ENCODE measurements around the gene KIFBP. TPM values are rescaled to one million over a fixed set of nuclear protein-coding genes. Genes with fewer than 3 reads are reported as not detected.
"Not testable (repeated sequence)": the region's sequence is repeated elsewhere in the genome, so short reads cannot be mapped to it uniquely, and the experiment has no call there.

KIFBP gene, protein sequence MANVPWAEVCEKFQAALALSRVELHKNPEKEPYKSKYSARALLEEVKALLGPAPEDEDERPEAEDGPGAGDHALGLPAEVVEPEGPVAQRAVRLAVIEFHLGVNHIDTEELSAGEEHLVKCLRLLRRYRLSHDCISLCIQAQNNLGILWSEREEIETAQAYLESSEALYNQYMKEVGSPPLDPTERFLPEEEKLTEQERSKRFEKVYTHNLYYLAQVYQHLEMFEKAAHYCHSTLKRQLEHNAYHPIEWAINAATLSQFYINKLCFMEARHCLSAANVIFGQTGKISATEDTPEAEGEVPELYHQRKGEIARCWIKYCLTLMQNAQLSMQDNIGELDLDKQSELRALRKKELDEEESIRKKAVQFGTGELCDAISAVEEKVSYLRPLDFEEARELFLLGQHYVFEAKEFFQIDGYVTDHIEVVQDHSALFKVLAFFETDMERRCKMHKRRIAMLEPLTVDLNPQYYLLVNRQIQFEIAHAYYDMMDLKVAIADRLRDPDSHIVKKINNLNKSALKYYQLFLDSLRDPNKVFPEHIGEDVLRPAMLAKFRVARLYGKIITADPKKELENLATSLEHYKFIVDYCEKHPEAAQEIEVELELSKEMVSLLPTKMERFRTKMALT
- total RNA-seq: 10 to 100 TPM; 21.9 to 23.8 (median 22.9) TPM

- 0% methylated on average over 56 to 62 of the region's 62 CpGs for WGBS, 2 donors
- no peak for TF ChIP-seq POLR2A (IDR thresholded peaks at IDR 0.05)
- TF ChIP-seq, protein P1, sequence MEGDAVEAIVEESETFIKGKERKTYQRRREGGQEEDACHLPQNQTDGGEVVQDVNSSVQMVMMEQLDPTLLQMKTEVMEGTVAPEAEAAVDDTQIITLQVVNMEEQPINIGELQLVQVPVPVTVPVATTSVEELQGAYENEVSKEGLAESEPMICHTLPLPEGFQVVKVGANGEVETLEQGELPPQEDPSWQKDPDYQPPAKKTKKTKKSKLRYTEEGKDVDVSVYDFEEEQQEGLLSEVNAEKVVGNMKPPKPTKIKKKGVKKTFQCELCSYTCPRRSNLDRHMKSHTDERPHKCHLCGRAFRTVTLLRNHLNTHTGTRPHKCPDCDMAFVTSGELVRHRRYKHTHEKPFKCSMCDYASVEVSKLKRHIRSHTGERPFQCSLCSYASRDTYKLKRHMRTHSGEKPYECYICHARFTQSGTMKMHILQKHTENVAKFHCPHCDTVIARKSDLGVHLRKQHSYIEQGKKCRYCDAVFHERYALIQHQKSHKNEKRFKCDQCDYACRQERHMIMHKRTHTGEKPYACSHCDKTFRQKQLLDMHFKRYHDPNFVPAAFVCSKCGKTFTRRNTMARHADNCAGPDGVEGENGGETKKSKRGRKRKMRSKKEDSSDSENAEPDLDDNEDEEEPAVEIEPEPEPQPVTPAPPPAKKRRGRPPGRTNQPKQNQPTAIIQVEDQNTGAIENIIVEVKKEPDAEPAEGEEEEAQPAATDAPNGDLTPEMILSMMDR (IDR thresholded peaks at IDR 0.05): no peak
- intact Hi-C loops (cut with DNase I; ENCODE audit: low total_unique reads): no loop called here
- H3K4me3 ChIP-seq (ENCODE audit: low read depth, poor library complexity, severe bottlenecking): peak within 1 kb of the TSS; percentile 95
- DNase-seq (ENCODE audit: low spot score in 2 of 2): peak; percentile 96 to 98
These were observed at the start of gene KIFBP for GRCh38 chr10:68988530-68989316. KIFBP (plus strand) TSS chr10:68988803; CDS start chr10:68988833, 30 bp downstream.

GRCh38 chr10:68938884-68939283 is 49.7 kb upstream of the KIFBP start:
- DNase-seq (ENCODE audit: low spot score in 2 of 2): no peak
- WGBS, 2 donors: 97% methylated on average over 2 of the region's 2 CpGs
- TF ChIP-seq, protein P1 (IDR thresholded peaks at IDR 0.05): no peak
- no peak for TF ChIP-seq POLR2A (IDR thresholded peaks at IDR 0.05)
- intact Hi-C loops (cut with DNase I; ENCODE audit: low total_unique reads): no loop called here
- no peak overlapping the region for H3K4me3 ChIP-seq (ENCODE audit: low read depth, poor library complexity, severe bottlenecking)

DNA sequence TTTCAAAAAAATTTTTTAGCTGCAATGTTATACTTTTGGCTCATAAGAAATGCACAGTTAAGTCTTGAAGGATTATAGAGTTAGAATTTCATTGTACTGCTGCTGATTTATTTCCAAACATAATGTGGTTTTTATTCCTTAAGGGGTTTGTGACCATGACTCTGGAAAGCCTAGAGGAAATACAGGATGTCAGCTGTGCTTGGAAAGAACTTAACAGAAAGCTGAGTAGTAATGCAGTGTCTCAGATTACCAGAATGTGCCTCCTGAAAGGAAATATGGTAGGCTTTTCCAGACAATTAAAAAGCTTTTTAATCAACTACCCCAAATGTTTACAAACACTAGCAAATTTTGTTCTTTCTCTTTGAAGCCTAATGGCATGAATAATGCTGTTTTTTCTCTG is 47.7 kb upstream of the KIFBP start:
- DNase-seq (ENCODE audit: low spot score in 2 of 2); intact Hi-C loops (cut with DNase I; ENCODE audit: low total_unique reads); H3K4me3 ChIP-seq (ENCODE audit: low read depth, poor library complexity, severe bottlenecking): not testable (repeated sequence)

GRCh38 chr10:68950598-68950997 is 38.0 kb upstream of the KIFBP start:
- DNase-seq (ENCODE audit: low spot score in 2 of 2): no peak
- intact Hi-C loops (cut with DNase I; ENCODE audit: low total_unique reads): no loop called here
- 91 to 93% methylated on average over 3 of the region's 3 CpGs for WGBS, 2 donors
- no peak for TF ChIP-seq POLR2A (IDR thresholded peaks at IDR 0.05)
- TF ChIP-seq, protein P1 (IDR thresholded peaks at IDR 0.05): no peak
- H3K4me3 ChIP-seq (ENCODE audit: low read depth, poor library complexity, severe bottlenecking): no peak overlapping the region

DNA sequence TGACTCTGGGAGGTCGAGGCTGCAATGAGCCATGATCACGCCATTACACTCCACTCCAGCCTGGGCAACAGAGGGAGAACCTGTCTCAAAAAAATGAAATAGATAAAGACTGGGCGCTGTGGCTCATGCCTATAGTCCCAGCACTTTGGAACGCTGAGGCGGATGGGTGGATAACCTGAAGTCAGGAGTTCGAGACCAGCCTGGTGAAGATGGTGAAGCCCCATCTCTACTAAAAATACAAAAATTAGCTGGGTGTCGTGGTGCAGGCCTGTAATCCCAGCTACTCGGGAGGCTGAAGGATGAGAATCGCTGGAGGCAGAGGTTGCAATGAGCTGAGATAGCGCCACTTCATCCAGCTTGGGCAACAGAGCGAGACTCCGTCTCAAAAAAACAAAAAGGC is 33.7 kb upstream of the KIFBP start:
- intact Hi-C loops (cut with DNase I; ENCODE audit: low total_unique reads): no loop called here
- no peak overlapping the region for H3K4me3 ChIP-seq (ENCODE audit: low read depth, poor library complexity, severe bottlenecking)
- no peak for DNase-seq (ENCODE audit: low spot score in 2 of 2)
- no peak for TF ChIP-seq POLR2A (IDR thresholded peaks at IDR 0.05)
- TF ChIP-seq, protein P1 (IDR thresholded peaks at IDR 0.05): no peak
- WGBS, 2 donors: 93% methylated on average over 12 of the region's 12 CpGs

DNA sequence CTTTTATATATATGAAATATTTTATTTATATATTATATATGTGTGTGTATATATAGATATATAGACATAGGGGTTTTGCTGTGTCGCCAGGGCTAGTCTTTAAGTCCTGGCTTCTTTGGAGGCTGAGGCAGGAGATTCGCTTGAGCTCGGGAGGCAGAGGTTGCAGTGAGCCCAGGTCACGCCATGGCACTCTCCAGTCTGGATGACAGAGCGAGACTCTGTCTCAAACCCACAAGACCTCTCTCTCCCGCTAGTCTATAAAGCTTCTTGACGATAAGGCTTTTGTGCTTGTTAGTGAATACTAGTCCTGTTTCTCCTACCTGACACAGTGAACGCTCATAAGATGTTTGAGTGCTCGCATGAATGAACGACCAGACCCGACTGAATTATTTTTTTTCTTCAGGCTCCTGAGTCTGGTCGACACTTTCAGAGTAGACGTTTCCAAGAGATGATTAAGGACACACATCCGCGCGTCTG is 33.2 kb upstream of the KIFBP start:
- intact Hi-C loops (cut with DNase I; ENCODE audit: low total_unique reads): no loop called here
- no peak for TF ChIP-seq POLR2A (IDR thresholded peaks at IDR 0.05)
- TF ChIP-seq, protein P1 (IDR thresholded peaks at IDR 0.05): no peak
- peak overlapping the region; percentile 93 for H3K4me3 ChIP-seq (ENCODE audit: low read depth, poor library complexity, severe bottlenecking)
- WGBS, 2 donors: 4% methylated on average over 16 of the region's 16 CpGs
- DNase-seq (ENCODE audit: low spot score in 2 of 2): no peak

Measured in lower leg skin (tissue), 4 donors.